Activated T-cell treated with anti-CD3 and anti-CD28 coated beads for 1 hour (primary cell): ENCODE results near the gene PAEP.

ENCODE experiments used
- DNase-seq: peaks from one replicate; pipeline ENCODE4 v3.0.0-alpha.2; 2020; ENCODE audit warnings: low read depth

The PAEP gene

GRCh38 chr9:135601988-135602387, 40.4 kb downstream of the PAEP start:
- no peak for DNase-seq

GRCh38 chr9:135602789-135603481, 41.4 kb downstream of the PAEP start:
- peak; percentile 49 for DNase-seq

GRCh38 chr9:135604437-135605237, 43.1 kb downstream of the PAEP start:
- DNase-seq = no peak

- DNase-seq = no peak
These were observed 43.8 kb downstream of the PAEP start for GRCh38 chr9:135605238-135605781.

GRCh38 chr9:135606885-135607259, 45.3 kb downstream of the PAEP start:
- DNase-seq = no peak

GRCh38 chr9:135607401-135608293, 46.1 kb downstream of the PAEP start:
- DNase-seq = no peak

GRCh38 chr9:135608294-135608998, 46.9 kb downstream of the PAEP start:
- DNase-seq = no peak

GRCh38 chr9:135608999-135609317, 47.4 kb downstream of the PAEP start:
- DNase-seq = no peak

GRCh38 chr9:135609366-135609955, 47.9 kb downstream of the PAEP start:
- no peak for DNase-seq

GRCh38 chr9:135610290-135611141, 49.0 kb downstream of the PAEP start:
- DNase-seq = no peak

- no peak for DNase-seq
These were observed 49.8 kb downstream of the PAEP start for GRCh38 chr9:135611142-135611874.

GRCh38 chr9:135611875-135612209, 50.3 kb downstream of the PAEP start:
- DNase-seq = no peak

- no peak for DNase-seq
These were observed 50.9 kb downstream of the PAEP start for GRCh38 chr9:135612437-135612836.

GRCh38 chr9:135612981-135613910, 51.7 kb downstream of the PAEP start:
- no peak for DNase-seq

- DNase-seq = no peak
These were observed 52.6 kb downstream of the PAEP start for GRCh38 chr9:135613946-135614805.

- no peak for DNase-seq
These were observed 53.5 kb downstream of the PAEP start for GRCh38 chr9:135614821-135615665.
